ENCODE data around the gene OTUD3. TPM values are rescaled to one million over a fixed set of nuclear protein-coding genes. Genes with fewer than 3 reads are reported as not detected.

Gene OTUD3
- total RNA-seq, 4 donors from 2014 or later = 5.1 to 14.9 (median 6.3) TPM

- Histone ChIP-seq H3K4me1 (no peaks in the 10 kb centered on the region), H3K27me3 (no peaks in the 10 kb centered on the region), H3K9me3 (no peaks in the 10 kb centered on the region), H3K36me3 (no peaks in the 10 kb centered on the region), H3K4me3 (no peak overlapping the region), H3K27ac (replicated peaks in 1 of 4) (no peak overlapping the region)
- DNase-seq (ENCODE audit: extremely low spot score) = no peak
- TF ChIP-seq EP300 (IDR thresholded peaks at IDR 0.05) = no peak
- TF ChIP-seq POLR2AphosphoS5 (IDR thresholded peaks at IDR 0.05) = no peak
- TF ChIP-seq, protein P1, sequence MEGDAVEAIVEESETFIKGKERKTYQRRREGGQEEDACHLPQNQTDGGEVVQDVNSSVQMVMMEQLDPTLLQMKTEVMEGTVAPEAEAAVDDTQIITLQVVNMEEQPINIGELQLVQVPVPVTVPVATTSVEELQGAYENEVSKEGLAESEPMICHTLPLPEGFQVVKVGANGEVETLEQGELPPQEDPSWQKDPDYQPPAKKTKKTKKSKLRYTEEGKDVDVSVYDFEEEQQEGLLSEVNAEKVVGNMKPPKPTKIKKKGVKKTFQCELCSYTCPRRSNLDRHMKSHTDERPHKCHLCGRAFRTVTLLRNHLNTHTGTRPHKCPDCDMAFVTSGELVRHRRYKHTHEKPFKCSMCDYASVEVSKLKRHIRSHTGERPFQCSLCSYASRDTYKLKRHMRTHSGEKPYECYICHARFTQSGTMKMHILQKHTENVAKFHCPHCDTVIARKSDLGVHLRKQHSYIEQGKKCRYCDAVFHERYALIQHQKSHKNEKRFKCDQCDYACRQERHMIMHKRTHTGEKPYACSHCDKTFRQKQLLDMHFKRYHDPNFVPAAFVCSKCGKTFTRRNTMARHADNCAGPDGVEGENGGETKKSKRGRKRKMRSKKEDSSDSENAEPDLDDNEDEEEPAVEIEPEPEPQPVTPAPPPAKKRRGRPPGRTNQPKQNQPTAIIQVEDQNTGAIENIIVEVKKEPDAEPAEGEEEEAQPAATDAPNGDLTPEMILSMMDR (IDR thresholded peaks at IDR 0.05) = no peak
- no peak for TF ChIP-seq POLR2A (IDR thresholded peaks at IDR 0.05; ENCODE audit: low read depth)
- intact Hi-C loops (cut with DNase I) = no loop called here
- 68% methylated on average over 3 of the region's 3 CpGs for WGBS
Measured at GRCh38 chr1:19946971-19947370, 64.8 kb downstream of the OTUD3 start.

- Histone ChIP-seq H3K27me3 (peaks cover 0 to 9% (median 0%) of the 10 kb centered on the region in 4 donors), H3K36me3 (no peaks in the 10 kb centered on the region), H3K4me3 (no peak overlapping the region), H3K27ac (replicated peaks in 1 of 4) (no peak overlapping the region), H3K4me1 (no peaks in the 10 kb centered on the region), H3K9me3 (no peaks in the 10 kb centered on the region)
- TF ChIP-seq, protein P1 (IDR thresholded peaks at IDR 0.05) = no peak
- TF ChIP-seq POLR2A (IDR thresholded peaks at IDR 0.05; ENCODE audit: low read depth) (no peak), POLR2AphosphoS5 (IDR thresholded peaks at IDR 0.05) (no peak), EP300 (IDR thresholded peaks at IDR 0.05) (no peak)
- no peak for DNase-seq (ENCODE audit: extremely low spot score)
- intact Hi-C loops (cut with DNase I) = no loop called here
- WGBS = 58% methylated on average over 2 of the region's 2 CpGs
Measured at GRCh38 chr1:19949016-19949415, 66.8 kb downstream of the OTUD3 start.

DNA sequence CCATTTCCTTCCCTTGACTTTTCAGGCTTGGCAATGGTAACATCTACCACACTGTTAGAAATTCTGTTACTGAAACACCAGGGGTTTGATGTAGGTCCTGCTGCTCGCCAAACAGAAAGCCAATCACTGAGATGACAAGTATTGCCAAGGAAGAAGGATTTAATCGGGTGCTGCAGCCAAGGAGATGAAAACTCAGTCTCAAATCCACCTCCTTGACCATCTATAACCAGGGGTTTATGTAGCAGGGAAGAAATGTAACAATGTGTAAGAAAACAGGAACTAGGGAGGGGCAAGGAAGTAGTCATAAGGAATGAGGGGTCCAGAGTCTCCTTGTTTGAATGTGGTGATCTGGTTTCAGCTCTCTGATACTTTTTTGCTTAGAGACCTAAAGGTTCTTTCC, 71.9 kb downstream of the OTUD3 start:
- Histone ChIP-seq H3K4me1 (no peaks in the 10 kb centered on the region), H3K27me3 (peaks cover 0 to 14% (median 0%) of the 10 kb centered on the region in 4 donors), H3K27ac (replicated peaks in 1 of 4) (no peak overlapping the region), H3K9me3 (no peaks in the 10 kb centered on the region), H3K36me3 (no peaks in the 10 kb centered on the region), H3K4me3 (no peak overlapping the region)
- intact Hi-C loops (cut with DNase I) = no loop called here
- TF ChIP-seq EP300 (IDR thresholded peaks at IDR 0.05) (no peak), POLR2A (IDR thresholded peaks at IDR 0.05; ENCODE audit: low read depth) (no peak), POLR2AphosphoS5 (IDR thresholded peaks at IDR 0.05) (no peak)
- TF ChIP-seq, protein P1 (IDR thresholded peaks at IDR 0.05) = no peak
- DNase-seq (ENCODE audit: extremely low spot score) = no peak
- 82% methylated on average over 2 of the region's 2 CpGs for WGBS

- no peak for TF ChIP-seq EP300 (IDR thresholded peaks at IDR 0.05)
- TF ChIP-seq POLR2A (IDR thresholded peaks at IDR 0.05; ENCODE audit: low read depth) = no peak
- TF ChIP-seq, protein P1 (IDR thresholded peaks at IDR 0.05) = no peak
- no peak for TF ChIP-seq POLR2AphosphoS5 (IDR thresholded peaks at IDR 0.05)
- Histone ChIP-seq H3K27ac (replicated peaks in 1 of 4) (no peak overlapping the region), H3K36me3 (no peaks in the 10 kb centered on the region), H3K4me3 (no peak overlapping the region), H3K9me3 (no peaks in the 10 kb centered on the region), H3K27me3 (peaks cover 0 to 23% (median 0%) of the 10 kb centered on the region in 4 donors), H3K4me1 (no peaks in the 10 kb centered on the region)
- no peak for DNase-seq (ENCODE audit: extremely low spot score)
- intact Hi-C loops (cut with DNase I) = no loop called here
- 69% methylated on average over 11 of the region's 11 CpGs for WGBS
Measured at GRCh38 chr1:19955534-19956170, 73.5 kb downstream of the OTUD3 start.

GRCh38 chr1:19957779-19958178, 75.6 kb downstream of the OTUD3 start:
- no peak for DNase-seq (ENCODE audit: extremely low spot score)
- H3K4me1 ChIP-seq = no peaks in the 10 kb centered on the region
- no peak for TF ChIP-seq EP300 (IDR thresholded peaks at IDR 0.05)
- no peak for TF ChIP-seq POLR2AphosphoS5 (IDR thresholded peaks at IDR 0.05)
- TF ChIP-seq POLR2A (IDR thresholded peaks at IDR 0.05; ENCODE audit: low read depth) = no peak
- TF ChIP-seq, protein P1 (IDR thresholded peaks at IDR 0.05) = no peak
- H3K27me3 ChIP-seq = peaks cover 0 to 43% (median 0%) of the 10 kb centered on the region in 4 donors
- WGBS = 70% methylated on average over 4 of the region's 4 CpGs
- H3K27ac ChIP-seq (replicated peaks in 1 of 4) = no peak overlapping the region
- no peak overlapping the region for H3K4me3 ChIP-seq
- intact Hi-C loops (cut with DNase I) = no loop called here
- no peaks in the 10 kb centered on the region for H3K9me3 ChIP-seq
- H3K36me3 ChIP-seq = no peaks in the 10 kb centered on the region
